HG03060 (cell line): Measurements from ENCODE around the gene PLEKHB1.

Source experiments
- ATAC-seq: cut with Tn5 transposase; IDR thresholded peaks from one replicate; pipeline ENCODE4 v1.9.1; 2021; ENCODE audit warnings: low read depth, moderate number of reproducible peaks; ENCODE audit not compliant: unreplicated experiment

PLEKHB1 gene, protein sequence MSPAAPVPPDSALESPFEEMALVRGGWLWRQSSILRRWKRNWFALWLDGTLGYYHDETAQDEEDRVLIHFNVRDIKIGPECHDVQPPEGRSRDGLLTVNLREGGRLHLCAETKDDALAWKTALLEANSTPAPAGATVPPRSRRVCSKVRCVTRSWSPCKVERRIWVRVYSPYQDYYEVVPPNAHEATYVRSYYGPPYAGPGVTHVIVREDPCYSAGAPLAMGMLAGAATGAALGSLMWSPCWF

DNA sequence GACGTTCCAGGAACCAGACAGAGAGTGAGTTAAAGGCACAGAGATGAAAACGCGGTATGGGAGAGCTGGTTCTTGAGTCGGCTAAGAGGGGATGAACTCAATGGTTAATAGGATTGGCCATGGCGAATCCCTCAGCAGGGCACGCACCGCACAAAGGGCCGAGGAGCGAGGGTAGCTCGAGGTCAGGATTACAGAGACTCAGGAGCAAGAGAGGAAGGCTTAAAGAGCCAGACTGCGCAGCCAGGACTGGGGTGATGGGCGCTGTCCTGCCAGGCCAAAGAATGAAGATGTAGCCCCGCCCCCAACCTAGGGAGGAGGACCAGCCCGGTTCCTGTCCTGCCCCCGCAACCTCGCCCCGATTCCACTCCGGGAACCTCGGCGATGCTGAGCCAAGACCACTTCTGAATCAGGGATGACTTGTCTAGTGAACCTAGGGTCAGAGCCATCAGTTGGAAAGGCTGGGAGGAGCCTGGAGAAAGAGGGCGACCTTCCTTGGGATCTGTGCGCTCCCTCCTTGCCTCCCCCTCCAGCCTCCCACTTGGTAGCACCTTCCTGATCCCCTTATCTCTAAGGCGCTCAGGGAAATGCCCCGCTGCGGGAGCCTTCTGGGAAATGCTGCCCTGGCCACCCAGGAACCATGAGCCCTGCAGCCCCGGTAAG is at the start of gene PLEKHB1:
Gene PLEKHB1, plus strand, starts transcription at position 610 of the 660 bp plus-strand sequence. Its CDS starts 28 bp downstream, at position 638.
- ATAC-seq, result no peak

DNA sequence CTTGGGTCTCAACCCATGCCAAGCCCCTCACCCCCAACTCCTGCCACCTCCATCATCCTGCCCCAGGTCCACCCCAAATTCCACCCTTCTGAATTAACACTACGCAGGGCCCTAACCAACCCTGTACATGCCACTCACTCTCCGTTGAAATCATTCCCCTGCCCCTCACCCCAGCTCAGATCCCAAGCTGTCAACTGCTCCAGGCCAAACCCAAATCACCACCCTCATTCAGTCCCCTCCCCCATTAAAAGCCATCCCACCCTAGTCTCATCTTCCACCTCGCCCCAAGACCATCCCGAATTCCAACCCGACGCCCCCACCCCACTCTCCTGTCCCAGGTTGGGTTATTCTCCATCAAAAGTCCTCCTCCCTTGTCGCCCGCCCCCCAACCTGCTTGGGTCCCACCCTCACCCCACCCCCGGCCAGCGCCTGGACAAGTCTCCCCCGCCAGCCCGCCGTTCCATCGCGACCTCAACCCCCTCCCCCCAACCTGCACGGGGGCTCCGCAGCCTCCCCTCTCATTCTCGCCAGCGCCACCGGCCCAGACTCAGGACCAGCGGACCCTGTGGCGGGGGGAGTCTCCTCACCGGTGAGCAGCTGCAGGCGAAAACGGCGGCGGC is 48.9 kb upstream of the PLEKHB1 start:
- ATAC-seq, result no peak

DNA sequence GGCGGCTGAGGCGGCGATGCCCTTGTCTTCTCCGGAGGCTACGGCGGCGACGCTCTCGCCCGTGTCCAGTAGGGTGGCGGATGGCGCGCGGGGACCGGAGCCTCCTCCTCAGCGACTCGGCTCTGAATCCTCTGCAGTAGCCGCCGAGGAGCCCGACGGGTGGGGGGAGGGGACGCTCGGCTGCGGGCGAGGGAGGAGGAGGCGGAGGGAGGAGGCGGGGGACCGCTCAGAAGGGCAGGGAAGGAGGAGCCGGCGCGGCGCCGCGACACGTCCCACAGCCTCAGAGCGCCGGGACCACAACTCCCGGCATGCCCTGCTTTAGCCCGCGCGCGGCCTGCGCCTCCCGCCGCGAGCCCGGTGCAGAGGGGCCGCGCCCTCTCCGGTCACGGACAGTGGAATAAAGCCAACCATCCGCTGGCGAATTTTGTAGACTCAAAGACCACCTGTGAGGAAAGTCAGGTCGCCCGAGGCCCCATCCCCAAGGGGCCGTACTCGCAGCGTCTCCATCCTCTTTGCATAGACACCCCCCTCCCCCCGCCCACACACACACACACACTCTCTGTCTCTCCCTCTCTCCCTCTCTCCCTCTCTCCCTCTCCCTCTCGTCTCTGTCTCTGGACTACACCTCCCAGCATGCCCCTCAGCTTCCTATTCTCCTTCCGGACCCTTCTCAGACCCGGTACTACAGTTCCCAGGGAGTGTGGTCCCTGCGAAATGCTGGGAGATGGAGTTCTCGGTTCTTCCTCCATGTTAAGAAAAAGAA is 48.2 kb upstream of the PLEKHB1 start, which contains the start of gene FAM168A:
Gene FAM168A, minus strand, starts transcription at position 157 of the 763 bp plus-strand sequence. CDS start 129,638 bp downstream, outside the sequence.
- peak; percentile 58 for ATAC-seq

DNA sequence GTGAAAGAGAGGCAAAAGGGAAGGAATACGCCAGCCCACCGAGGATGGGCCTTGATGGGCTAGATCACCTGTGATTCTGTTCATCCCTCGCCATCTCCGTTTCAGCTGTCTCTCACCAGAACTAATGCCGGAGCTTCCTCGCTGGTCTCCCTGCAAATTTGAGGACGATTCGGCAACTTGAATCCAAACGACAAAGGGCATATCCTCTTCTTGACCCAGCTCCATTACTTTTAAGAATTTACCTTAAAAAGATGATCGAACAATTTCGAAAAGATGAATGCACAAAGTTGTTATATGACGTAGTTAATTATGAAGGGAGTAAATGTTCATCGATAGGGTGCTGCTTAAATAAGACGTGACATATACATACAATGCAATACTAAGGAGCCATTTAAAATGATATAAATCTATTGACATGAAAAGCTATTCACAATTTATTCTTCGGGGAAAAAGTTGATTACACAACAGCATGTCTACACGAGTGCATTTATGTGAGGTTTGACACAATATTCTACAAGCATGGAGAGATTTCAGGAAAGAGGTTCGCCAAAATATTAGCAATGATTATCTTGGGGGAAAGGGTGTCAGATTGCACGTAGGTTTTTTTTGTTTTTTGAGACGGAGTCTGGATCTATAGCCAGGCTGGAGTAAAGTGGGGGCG is 47.5 kb upstream of the PLEKHB1 start:
- no peak for ATAC-seq

DNA sequence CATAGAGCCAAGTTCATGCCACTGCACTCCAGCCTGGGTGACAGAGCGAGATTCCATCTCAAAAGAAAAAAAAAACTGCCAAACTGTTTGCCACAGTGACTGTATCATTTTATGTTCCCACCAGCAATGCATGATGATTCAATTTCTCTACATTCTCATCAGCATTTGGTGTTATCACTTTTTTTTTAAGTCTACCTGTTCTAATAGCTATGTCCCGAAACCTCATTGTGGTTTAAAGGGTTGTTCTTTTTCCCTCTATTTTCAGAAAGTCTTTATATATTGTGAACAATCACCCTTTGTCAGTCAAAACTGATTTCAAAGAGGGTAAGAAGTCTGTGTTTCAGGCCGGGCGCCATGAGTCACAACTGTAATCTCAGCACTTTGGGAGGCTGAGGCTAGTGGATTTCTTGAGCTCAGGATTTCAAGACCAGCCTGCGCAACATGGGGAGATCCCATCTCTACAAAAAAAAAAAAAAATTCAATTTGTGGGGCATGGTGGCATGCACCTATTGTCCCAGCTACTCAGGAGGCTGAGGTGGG is 33.7 kb upstream of the PLEKHB1 start:
- ATAC-seq, result no peak

DNA sequence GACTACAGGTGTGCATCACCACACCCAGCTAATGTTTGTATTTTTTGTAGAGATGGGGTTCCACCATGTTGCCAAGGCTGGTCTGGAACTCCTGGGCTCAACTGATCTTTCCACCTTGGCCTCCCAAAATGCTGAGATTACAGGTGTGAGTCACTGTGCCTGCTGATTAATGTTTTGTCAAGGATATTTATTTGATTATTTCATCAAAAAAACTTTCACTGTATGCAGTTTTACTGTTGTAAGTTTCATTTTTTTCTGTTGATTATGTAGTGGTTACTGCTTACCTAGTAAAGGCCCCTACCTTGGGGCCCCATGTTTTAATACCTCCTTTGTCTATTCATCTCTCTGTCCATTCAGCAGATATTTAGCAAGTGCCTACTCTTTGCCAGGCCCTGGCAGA is 31.8 kb upstream of the PLEKHB1 start:
- no peak for ATAC-seq

DNA sequence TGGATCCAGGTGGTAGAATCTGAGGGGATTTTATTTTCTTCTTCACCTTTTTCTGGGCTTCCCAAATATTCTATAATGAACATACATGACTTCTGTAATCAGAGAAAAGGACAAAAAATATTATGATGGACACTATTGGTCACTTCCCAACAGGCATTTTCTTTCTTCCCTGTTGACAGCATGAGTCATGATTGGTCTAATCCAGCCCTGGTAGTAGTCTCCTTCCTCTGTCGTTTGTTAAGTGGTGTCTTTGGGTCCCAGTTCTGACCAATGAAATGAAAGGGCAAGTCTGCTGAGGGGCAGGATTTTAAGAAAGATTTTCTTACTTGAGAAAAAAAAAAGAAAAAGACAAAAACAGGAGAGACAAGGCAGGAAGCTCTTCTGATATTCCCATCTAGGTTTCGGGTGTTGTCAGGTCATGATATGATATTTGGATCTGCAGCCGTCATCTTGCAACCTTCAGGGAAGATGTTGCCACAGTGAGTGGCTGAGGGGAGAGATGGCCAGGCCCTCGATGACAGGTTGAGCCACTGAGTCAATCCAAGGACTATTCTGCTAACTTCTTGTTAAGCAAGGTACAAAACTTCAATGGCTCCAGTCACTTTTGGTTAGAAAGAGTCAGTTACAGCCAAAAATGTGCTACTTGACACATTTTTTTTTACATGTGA is 23.3 kb upstream of the PLEKHB1 start:
- no peak for ATAC-seq

DNA sequence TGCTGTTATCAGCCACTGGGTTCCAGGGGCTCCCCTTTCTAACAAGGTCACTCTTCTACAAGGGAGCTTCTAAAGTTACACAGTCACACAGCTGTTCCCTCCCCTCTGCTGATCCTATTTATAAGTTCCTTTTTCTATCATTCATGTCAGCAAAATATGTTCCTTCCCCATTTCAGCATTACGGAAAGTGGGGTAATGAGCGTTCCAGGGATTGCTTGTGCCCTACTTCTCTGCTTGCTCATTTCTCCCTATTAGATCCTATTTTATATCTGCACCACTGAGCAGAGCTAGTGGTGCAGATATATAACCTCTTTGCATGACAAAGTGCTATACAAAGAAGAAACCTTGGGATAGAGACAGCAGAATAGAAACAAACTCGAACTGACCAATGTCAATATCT is 22.7 kb upstream of the PLEKHB1 start:
- ATAC-seq, result no peak

DNA sequence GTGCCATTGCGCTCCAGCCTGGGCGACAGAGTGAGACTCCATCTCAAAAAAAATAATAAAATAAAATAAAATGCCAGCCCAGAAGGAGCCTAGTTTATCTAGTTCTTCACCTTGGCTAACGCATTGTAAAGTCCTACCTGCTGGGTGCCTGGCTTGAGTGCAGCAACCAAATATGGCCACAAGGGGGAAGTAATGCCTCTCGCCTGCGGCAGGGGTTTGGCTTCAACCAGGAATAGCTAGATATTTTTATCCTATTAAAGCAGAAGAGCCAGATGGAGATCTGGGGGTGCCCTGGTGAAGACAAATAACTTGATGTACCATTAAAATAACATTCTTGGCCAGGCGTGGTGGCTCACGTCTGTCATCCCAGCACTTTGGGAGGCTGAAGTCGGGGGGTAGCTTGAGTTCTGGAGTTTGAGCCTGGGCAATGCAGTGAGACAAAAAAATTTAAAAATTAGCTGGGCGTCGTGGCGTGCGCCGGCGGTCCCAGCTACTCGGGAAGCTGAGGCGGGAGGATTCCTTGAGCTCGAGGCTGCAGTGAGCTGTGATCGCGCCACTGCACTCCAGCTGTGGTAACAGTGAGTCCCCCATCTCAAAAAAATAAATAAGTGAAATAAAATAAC is 20.6 kb upstream of the PLEKHB1 start:
- no peak for ATAC-seq

DNA sequence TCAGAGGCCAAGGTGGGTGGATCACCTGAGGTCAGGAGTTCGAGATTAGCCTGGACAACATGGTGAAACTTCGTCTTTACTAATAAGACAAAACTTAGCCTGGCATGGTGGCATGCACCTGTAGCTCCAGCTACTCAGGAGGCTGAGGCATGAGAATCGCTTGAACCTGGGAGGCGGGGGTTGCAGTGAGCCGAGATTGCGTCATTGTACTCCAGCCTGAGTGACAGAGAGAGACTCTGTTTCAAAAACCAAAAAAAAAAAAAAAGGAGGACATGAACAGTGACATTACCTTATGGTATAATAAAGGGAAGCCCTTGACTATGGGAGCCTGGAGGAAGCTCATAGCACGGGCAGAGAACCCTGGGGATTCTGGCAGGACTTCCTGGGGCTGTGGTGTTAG is 16.5 kb upstream of the PLEKHB1 start:
- ATAC-seq, result no peak

DNA sequence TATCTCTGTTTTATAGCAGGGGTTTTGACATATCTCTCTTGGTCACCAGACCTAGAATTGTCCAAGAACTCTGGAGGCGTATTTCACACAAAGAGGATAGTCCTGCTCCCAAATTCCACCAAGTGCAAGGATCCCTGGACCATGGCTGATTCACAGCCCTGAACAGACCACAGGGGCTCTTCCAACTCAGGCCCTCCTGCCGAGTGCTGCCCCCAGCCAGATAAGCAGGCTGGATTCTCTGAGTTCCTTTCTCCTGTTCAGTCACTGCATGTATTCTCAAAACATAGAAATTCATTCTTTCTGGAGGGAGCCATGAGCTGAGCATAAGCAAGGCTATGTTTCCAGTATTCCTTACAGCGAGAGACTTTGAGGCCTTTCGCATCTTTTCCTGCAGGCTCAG is 13.4 kb upstream of the PLEKHB1 start:
- ATAC-seq, result no peak

DNA sequence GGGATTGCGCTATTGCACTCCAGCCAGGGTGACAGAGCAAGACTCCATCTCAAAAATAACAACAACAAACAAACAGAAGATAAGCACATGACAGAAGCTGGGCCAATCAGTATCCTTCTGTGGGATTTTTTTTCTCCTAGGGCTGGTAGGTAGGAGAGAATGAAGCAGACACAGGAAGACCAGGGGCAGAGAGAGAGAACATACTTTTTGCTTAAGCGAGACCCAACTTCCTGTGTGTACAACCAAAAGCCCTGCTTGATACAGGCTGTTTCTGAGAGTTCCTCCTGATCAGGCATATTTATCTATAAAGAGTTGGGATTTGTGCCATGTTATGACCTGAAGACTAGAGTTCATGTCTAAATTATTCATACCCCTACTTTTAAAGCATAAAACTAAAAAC is 12.4 kb upstream of the PLEKHB1 start:
- no peak for ATAC-seq

DNA sequence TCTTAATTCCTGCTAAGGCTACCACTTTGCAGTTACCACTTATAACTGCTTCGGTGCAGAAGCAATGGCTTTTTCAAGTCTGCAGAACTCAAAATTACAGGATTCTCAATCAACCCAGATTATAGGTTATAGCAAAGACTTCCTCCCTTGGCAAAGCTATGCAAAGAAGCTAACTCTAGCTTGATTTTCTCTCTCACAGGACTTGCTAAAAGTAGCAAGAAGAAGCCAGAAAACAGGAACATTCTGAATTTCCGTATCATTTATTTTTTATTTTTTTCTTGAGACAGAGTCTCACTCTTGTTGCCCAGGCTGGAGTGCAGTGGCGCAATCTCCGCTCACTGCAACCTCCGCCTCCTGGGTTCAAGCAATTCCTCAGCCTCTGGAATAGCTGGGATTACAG is 10.7 kb upstream of the PLEKHB1 start:
- ATAC-seq, result no peak

DNA sequence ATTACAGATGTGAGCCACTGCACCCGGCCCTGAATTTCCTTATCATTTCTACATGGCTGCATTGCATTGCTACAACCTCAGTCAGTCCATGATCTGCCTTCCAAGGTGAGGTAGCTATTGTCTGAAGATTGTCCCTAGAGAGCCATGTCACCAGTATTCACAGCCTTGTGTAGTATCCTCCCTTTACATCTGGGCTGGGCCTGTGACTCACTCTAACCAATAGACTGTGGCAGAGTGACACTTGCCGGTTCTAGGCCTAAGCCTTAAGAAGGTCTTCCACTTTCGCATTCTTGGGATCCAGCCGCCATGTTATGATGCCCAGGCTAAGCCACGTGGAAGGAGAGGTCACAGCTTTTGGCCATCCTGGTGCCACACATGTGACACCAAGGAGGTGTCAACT is 10.1 kb upstream of the PLEKHB1 start:
- ATAC-seq, result no peak

DNA sequence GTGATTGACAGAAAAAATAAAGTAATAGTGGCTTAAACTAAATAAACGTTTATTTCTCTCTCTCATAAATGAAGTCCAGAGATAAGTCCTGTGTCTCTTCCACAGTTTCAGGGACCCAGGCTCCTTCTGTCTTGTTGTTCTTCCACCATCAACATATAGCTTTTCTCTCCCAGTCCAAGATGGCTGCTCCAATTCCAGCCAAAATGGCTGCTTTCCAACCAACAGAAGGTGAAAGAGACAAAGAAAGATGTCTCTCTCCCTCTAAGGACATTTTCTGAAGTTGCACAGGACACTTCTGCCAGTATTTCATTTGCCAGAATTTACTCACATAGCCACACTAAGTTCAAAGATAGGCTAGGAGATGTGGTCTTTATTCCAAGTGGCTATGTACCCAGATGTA is 9.4 kb upstream of the PLEKHB1 start:
- ATAC-seq, result no peak

DNA sequence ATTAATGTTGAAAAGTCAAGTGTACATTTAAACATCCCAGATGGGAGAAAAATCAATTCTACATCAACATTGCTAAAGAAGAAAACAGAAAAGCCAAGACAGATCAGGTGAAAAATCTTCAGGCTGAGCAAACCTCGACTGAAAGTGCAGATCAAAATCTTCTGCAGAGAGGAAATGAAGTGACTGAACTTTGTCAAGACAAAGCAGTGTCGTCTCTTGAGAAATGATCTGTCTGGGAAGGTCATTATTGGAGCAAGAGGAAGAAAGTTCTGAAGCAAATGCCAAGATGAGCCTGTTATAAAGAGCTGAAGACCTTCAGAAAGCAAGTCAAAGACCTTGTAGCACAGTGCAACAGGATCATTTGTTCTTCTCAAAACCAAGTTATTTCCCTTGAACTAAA is 5.8 kb upstream of the PLEKHB1 start:
- no peak for ATAC-seq

DNA sequence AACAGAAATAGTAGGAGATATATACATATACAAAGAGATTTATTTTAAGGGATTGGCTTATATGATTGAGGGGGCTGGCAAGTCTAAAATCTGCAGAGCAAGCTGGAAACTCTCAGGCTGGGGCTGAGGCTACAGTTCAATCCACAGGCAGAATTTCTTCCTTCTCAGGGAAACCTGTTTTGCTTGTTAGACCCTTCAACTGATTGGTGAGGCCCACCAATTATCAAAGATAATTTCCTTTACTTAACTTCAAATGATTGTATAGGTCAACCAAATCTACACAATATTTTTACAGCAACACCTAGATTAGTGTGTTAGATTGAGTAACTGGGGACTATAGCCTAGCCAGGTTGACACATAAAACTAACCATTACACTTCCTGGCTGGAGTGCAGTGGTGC is 4.7 kb upstream of the PLEKHB1 start:
- ATAC-seq, result no peak

DNA sequence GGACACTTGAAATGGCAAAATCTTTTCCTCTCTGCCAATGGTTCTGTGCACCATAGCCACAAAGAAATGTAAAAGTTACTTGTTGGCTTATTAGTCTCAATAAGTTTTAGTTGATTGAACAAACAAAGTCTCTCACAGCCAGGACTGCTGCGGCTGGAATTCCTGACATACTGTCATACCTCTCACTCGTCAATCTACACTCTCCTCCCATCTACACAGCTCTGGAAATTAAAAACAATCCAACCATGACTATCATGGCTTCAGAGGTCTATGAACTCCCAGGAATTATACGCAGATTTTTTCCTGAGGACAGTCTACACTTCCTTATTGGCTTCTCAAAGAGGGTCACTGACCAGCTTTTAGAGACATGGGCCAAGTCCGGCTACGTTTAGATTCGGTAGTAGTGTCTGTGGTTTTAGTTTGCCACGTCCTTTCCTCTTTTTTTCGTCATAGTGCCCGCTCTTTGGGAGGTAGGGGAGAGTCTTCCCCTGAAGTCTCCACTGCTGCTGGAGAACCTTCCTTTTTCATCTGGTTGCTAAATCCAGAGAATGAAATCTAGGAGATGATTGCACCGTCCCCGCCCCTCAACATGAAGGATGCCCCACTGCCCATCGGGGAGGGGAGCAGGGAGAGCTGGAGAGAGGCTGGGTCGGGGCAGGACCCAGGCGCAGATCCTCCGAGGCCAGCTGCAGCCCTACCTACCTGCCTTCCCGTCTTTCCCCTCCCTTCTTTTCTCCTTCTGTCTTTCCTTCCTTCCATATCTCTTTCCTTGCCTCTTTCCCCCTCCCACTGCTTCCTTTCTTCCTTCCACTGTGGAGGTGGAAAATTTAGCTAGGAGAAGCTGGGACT is 1.0 kb upstream of the PLEKHB1 start:
- no peak for ATAC-seq
